NB4 (cell line): Measurements from ENCODE around the gene WNT1.
A peak's percentile ranks its signal among the peaks of the same experiment; 100 is the strongest.

Experiments
- DNase-seq: peaks from one replicate; pipeline ENCODE4 v3.0.0; 2010; ENCODE audit warnings: low read depth
- H3K4me3 ChIP-seq: one replicate; pipeline ENCODE4 v1.5.1; 2011; ENCODE audit warnings: mild to moderate bottlenecking, low read depth, low read length, moderate library complexity
- CTCF ChIP-seq: IDR thresholded peaks from one replicate; pipeline ENCODE4 v1.5.1; 2012; ENCODE audit warnings: low read depth, low read length
- MYC ChIP-seq: IDR thresholded peaks from 2 replicates; pipeline ENCODE4 v1.6.1; 2011; ENCODE audit warnings: low read depth, low read length
- POLR2A ChIP-seq: IDR thresholded peaks from 2 replicates; pipeline ENCODE4 v1.6.1; 2011; ENCODE audit warnings: mild to moderate bottlenecking; ENCODE audit not compliant: insufficient read length; ENCODE audit errors: extremely low read depth
- TF ChIP-seq, protein P1 (sequence below): IDR thresholded peaks from 2 replicates; pipeline ENCODE4 v1.6.1; 2011; ENCODE audit warnings: low read depth, low read length

Gene WNT1

GRCh38 chr12:48996794-48997718 is 18.9 kb downstream of the WNT1 start:
- H3K4me3 ChIP-seq, result no peak overlapping the region
- peak; percentile 87 for DNase-seq

DNA sequence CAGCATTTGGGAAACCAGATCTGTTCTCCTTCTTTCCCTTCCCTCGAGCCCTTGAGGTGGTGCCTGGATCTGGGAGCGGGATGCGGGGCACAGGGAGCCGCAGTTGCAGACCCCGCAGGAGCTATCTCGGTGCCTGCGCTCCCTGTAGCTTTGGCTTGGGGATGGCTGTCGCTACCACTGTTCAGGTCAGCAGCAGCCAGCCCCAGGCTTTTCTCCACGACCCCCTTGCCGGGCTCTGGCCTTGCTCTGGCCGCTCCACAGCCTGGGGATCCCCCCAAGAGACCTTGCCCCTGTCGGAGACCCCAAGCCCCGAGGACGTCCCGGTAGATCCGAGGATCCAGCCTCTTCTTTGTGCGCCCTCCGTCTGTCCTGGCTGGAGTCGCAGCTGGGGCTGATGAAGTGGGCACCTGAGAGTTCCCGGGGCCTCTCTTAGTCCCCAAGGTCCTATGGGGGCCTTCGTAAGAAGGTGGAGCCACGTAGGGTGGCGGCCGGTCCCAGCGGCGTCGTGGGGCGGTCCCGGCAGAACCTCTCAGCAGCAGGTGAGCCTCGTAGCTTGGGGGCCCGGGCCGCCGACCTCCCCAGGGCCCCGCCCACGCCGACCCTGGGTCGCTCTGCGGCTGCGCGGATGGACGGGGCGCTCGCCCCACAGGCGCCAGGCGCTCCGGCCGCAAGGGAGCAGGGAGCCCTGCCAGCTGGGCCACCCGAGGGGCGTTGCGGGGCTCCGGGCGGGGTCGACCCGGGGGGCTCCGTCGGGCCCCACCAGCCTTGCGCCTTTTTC is 19.8 kb downstream of the WNT1 start:
- peak overlapping the region; percentile 78 for H3K4me3 ChIP-seq
- TF ChIP-seq, protein P1, sequence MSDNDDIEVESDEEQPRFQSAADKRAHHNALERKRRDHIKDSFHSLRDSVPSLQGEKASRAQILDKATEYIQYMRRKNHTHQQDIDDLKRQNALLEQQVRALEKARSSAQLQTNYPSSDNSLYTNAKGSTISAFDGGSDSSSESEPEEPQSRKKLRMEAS, result no peak
- TF ChIP-seq CTCF, result peak; percentile 14
- peak; percentile 67 for DNase-seq

More at GRCh38 chr12:48996794-48997718, 18.9 kb downstream of the WNT1 start:
- TF ChIP-seq MYC (no peak), CTCF (peak; percentile 96)

DNA sequence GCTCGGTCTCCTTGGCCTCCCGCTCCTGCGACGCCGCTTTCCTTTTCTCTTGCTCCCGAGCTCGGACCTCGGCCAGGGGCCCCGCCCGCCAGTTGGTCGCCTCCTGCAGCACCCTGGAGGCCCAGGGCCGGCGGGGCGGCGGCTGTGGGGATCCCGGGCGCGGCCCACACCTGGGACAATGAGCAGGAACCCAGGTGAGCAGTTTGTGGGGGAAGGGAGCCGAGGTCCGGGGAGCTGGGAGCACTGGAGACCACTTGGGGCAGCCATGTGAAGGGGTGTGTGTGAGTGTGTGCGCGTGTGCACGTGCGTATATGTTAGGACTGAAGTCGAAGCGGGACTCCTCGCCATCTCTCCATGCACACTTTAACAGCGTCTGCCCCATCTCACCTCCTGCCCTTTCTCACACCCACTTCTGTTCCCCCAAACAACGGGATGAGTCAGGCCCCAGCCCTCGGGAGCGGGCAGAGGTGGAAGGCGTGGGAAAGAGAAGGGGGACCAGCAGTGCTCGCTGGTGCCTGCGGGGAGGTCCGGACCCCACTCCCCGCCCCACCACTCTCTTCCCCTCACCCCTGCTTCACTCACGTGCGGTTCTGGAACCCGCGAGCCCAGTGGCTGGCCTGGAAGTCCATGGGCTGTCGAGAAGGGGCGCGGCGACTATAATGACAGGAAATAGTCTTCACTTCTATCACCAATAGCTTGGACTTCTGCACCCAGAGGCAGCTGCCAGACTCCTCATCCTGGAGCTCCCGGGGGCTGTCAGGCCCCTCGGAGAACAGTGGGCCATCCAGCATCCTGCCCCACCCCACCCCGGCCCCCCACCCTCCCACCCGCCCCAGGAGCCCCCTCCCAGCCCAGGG is 20.6 kb downstream of the WNT1 start:
- DNase-seq, result peak; percentile 75
- H3K4me3 ChIP-seq, result peak overlapping the region; percentile 78
- TF ChIP-seq POLR2A (no peak), CTCF (no peak), MYC (no peak)
- TF ChIP-seq, protein P1, result no peak

- peak within 1 kb of the TSS; percentile 78 for H3K4me3 ChIP-seq
- TF ChIP-seq CTCF (no peak), POLR2A (peak; percentile 46), MYC (peak; percentile 93)
- TF ChIP-seq, protein P1, result peak; percentile 97
- DNase-seq, result peak; percentile 94
Observed at GRCh38 chr12:48999371-49000131, 21.4 kb downstream of the WNT1 start, which contains the start of gene DDN. Gene DDN (minus strand): TSS chr12:48999375. CDS start chr12:48999287, 88 bp downstream.

DNA sequence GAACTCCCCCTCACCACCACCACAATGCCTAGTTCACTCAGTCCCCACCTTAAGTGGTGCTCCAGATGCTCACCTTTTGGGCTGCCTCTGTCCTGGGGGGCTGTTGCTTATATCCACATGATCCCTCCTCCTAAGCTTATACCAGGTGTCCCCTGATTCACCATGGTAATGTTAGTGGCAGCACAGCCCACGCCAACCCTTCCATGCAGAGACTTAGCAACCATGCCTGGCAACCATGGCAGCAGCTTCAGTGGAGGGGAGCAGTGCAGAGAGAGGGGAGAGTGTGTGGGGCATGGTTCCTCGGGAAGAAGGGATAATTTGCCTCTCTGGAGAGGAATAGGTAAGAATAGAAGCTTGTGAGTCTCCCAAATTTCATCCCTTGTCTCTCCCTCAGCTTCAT is 22.2 kb downstream of the WNT1 start:
- TF ChIP-seq POLR2A (no peak), CTCF (no peak), MYC (no peak)
- TF ChIP-seq, protein P1, result no peak
- DNase-seq, result no peak
- peak overlapping the region; percentile 68 for H3K4me3 ChIP-seq
